ENCODE data around the gene FSTL4. TPM values are rescaled to one million over a fixed set of nuclear protein-coding genes. Genes with fewer than 3 reads are reported as not detected.

FSTL4 gene
- total and polyA plus RNA-seq, 12 donors: 0.48 to 5.2 (median 2.3) TPM

DNA sequence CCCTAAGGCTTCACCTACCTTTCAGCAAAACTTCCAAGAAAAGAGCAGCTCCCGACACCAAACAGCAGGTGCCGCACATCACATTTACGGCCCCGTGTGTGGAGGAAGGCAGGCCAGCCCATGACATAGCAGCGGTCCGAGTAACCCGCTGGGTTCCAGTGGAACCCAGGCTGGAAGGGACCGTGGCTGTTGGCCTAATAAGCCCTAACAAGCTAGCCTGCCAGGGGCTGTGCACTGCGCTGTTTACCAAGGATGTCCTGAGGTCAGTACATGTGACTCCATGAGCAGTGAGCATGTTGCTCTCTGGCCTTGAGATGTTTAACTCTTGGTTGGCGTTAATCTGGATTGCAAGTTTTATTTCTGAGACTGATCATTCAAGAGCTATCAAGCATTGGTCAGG is 131.5 kb downstream of the FSTL4 start:
- intact Hi-C loops (cut with DNase I): no loop called here
- Histone ChIP-seq H3K27ac (no peak overlapping the region), H3K4me3 (no peak overlapping the region), H3K36me3 (replicated peaks in 1 of 2) (no peaks in the 10 kb centered on the region), H3K27me3 (no peaks in the 10 kb centered on the region), H3K9me3 (replicated peaks in 1 of 3) (no peaks in the 10 kb centered on the region), H3K4me1 (replicated peaks in 1 of 2) (peaks cover 4 to 6% of the 10 kb centered on the region in 2 donors)
- TF ChIP-seq, protein P1, sequence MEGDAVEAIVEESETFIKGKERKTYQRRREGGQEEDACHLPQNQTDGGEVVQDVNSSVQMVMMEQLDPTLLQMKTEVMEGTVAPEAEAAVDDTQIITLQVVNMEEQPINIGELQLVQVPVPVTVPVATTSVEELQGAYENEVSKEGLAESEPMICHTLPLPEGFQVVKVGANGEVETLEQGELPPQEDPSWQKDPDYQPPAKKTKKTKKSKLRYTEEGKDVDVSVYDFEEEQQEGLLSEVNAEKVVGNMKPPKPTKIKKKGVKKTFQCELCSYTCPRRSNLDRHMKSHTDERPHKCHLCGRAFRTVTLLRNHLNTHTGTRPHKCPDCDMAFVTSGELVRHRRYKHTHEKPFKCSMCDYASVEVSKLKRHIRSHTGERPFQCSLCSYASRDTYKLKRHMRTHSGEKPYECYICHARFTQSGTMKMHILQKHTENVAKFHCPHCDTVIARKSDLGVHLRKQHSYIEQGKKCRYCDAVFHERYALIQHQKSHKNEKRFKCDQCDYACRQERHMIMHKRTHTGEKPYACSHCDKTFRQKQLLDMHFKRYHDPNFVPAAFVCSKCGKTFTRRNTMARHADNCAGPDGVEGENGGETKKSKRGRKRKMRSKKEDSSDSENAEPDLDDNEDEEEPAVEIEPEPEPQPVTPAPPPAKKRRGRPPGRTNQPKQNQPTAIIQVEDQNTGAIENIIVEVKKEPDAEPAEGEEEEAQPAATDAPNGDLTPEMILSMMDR (IDR thresholded peaks at IDR 0.05): no peak
- TF ChIP-seq POLR2A (IDR thresholded peaks at IDR 0.05): no peak
- peak in 6 of 7 donors; percentile 22 to 67 (median 42) for DNase-seq
- 57 to 78% (median 66%) methylated on average over 6 to 10 of the region's 10 CpGs for WGBS, 4 donors

DNA sequence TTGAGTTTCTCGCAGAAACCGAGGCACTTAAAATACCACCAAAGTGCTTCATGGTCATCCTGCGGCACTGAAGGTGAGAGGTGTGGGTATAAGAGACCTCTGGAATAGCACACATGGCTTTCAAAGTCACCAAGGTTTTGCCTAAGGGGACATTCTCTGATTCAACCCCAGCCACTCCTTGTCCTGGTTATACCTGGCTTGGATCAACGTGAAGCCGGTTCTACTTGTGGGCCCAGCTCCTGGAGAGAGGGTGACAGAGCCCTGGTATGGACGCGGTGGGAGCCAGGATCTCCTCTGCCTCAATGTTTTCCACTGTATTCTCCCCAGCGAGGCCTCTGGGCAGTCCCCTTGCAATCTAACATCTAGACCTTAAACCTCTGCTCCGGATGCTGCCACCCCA is 132.0 kb downstream of the FSTL4 start:
- TF ChIP-seq POLR2A (IDR thresholded peaks at IDR 0.05): no peak
- TF ChIP-seq, protein P1 (IDR thresholded peaks at IDR 0.05): no peak
- whole genome bisulfite sequencing, 4 donors: 94 to 100% (median 98%) methylated on average over 5 to 9 of the region's 9 CpGs
- no peaks in the 10 kb centered on the region for H3K36me3 ChIP-seq (replicated peaks in 1 of 2)
- H3K27me3 ChIP-seq: no peaks in the 10 kb centered on the region
- no peak overlapping the region for H3K4me3 ChIP-seq
- intact Hi-C loops (cut with DNase I): no loop called here
- no peak overlapping the region for H3K27ac ChIP-seq
- no peaks in the 10 kb centered on the region for H3K9me3 ChIP-seq (replicated peaks in 1 of 3)
- peak in 1 of 7 donors; percentile 14 for DNase-seq
- peaks cover 4 to 6% of the 10 kb centered on the region in 2 donors for H3K4me1 ChIP-seq (replicated peaks in 1 of 2)

DNA sequence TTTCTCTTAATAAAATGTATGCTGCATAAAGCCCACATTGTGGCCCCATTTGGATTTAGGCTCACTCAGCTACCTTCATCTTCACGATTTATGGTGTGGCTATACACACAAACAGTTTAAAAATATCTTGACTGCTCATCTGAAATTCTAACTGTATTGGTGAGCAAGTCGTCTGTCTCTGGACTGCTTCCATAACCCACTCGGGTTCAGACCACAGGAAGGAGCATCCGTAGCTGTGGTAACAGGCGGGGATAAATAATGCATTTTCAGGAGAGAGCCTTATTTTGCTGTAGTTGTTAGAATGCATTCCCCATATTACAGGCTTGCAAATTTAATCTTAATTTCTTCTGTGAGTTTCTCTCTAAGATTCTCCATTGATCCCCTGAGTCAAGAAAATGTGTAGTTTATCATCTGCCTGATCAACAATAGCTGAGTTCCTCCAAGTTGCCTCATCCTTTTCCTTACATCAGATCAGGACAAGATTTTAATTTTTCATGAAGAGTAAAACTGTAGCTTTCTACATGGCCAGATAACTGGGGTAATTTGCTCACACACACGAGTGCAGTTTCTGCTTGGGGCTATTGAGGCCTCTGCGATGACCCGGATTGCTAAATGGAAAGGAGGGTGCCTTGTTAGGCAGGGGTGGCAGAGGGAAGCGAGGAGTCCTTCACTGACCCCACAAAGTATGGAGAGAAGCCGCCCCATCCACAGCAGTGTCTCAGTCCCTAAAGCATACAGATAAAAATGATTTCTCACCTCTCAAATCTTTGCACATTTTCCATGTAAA is 133.9 kb downstream of the FSTL4 start:
- WGBS, 4 donors: 73 to 80% (median 79%) methylated on average over 10 of the region's 10 CpGs
- Histone ChIP-seq H3K9me3 (replicated peaks in 1 of 3) (no peaks in the 10 kb centered on the region), H3K36me3 (replicated peaks in 1 of 2) (no peaks in the 10 kb centered on the region), H3K4me1 (replicated peaks in 1 of 2) (peaks cover 1 to 4% of the 10 kb centered on the region in 2 donors), H3K27me3 (no peaks in the 10 kb centered on the region), H3K4me3 (no peak overlapping the region), H3K27ac (no peak overlapping the region)
- TF ChIP-seq, protein P1 (IDR thresholded peaks at IDR 0.05): no peak
- no peak for TF ChIP-seq POLR2A (IDR thresholded peaks at IDR 0.05)
- intact Hi-C loops (cut with DNase I): no loop called here
- peak in 1 of 7 donors; percentile 20 for DNase-seq

DNA sequence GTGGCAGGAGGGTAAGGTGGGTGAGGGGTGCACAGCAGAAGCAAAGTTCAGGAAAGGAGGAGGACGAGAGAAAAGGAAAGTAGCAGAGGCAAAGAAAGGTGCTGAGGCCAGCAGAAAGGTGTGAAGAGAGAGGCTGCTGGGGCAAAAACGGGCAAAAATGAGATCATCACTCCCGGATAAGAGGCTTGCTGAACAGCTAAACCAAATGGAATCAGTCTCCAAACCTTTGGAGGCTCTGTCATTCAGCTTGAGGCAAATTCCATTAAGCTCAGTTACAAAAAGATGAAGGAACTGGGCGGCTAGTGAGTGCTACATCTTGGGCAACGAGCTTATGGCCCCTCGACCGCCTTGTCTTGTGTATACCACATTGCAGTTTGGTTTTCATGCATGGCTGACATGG is 136.4 kb downstream of the FSTL4 start:
- no peaks in the 10 kb centered on the region for H3K27me3 ChIP-seq
- TF ChIP-seq POLR2A (IDR thresholded peaks at IDR 0.05): no peak
- TF ChIP-seq, protein P1 (IDR thresholded peaks at IDR 0.05): no peak

More for the DNA sequence above, 136.4 kb downstream of the FSTL4 start:
- no peaks in the 10 kb centered on the region for H3K9me3 ChIP-seq (replicated peaks in 1 of 3)
- H3K4me3 ChIP-seq: no peak overlapping the region
- H3K36me3 ChIP-seq (replicated peaks in 1 of 2): no peaks in the 10 kb centered on the region
- 81 to 89% (median 87%) methylated on average over 7 of the region's 7 CpGs for WGBS, 4 donors
- H3K27ac ChIP-seq: no peak overlapping the region
- peaks cover 0 to 4% of the 10 kb centered on the region in 2 donors for H3K4me1 ChIP-seq (replicated peaks in 1 of 2)
- peak in 1 of 7 donors; percentile 5 for DNase-seq
- intact Hi-C loops (cut with DNase I): no loop called here
